T-cell (primary cell): ENCODE data around the gene PHYH. TPM values are rescaled to one million over a fixed set of nuclear protein-coding genes. Genes with fewer than 3 reads are reported as not detected.
A peak's percentile ranks its signal among the peaks of the same experiment; 100 is the strongest.

Source experiments
- ATAC-seq, 4 experiments: fragments of 200-7000 bp in 3 of 4; fragments of 150-1000 bp in 1 of 4; cut with Tn5 transposase; replicated peaks in 1 of 4; 1 replicate in 3 of 4; 2 replicates in 1 of 4; pipeline ENCODE4 v1.10.0; 2021; ENCODE audit warnings: moderate library complexity in 3 of 4, mild to moderate bottlenecking in 2 of 4, moderate number of reproducible peaks in 1 of 4
- CTCF ChIA-PET, 2 donors: fragments of 300-600 bp; sonication (Branson Sonifier 250); formaldehyde crosslinking; loops; one replicate each; lab custom pipeline; 2022; ENCODE audit warnings: antibody characterized with exemption in 2 of 2; lab: Charles Lee
- POLR2A ChIA-PET, 2 donors: fragments of 300-600 bp; sonication (Branson Sonifier 250); formaldehyde crosslinking; loops; one replicate each; lab custom pipeline; 2022; ENCODE audit warnings: antibody characterized with exemption in 2 of 2; lab: Charles Lee
- DNase-seq, 35 experiments: peaks; one replicate each; pipeline versions ENCODE4 v3.0.0 to v3.0.0-alpha.2; 2013 to 2023
- H3K27ac ChIP-seq: one replicate; pipeline ENCODE4 v1.5.1; 2013; ENCODE audit warnings: low read length
- H3K27me3 ChIP-seq, 2 experiments: replicated peaks in 1 of 2; 1 replicate in 1 of 2; 2 replicates in 1 of 2; pipeline versions ENCODE4 v1.6.1 to v1.7.0; 2013; ENCODE audit warnings: low read length in 1 of 2, mixed read lengths in 1 of 2; ENCODE audit not compliant: control insufficient read depth in 2 of 2, insufficient read depth in 2 of 2; ENCODE audit errors: extremely low read depth in 1 of 2
- H3K36me3 ChIP-seq, 2 donors: 1 replicate in 1 of 2; 2 replicates in 1 of 2; pipeline versions ENCODE4 v1.6.1 to v1.7.0; 2013; ENCODE audit warnings: low read length in 1 of 2; ENCODE audit not compliant: control insufficient read depth in 2 of 2, insufficient read depth in 1 of 2; ENCODE audit errors: extremely low read depth in 1 of 2
- H3K4me1 ChIP-seq, 2 experiments: 1 replicate in 1 of 2; 2 replicates in 1 of 2; pipeline versions ENCODE4 v1.6.1 to v1.7.0; 2013; ENCODE audit warnings: low read length in 2 of 2, mixed read lengths in 1 of 2; ENCODE audit not compliant: insufficient read depth in 2 of 2, control insufficient read depth in 1 of 2; ENCODE audit errors: extremely low read depth in 1 of 2
- H3K4me3 ChIP-seq, 2 donors: 1 replicate in 1 of 2; 2 replicates in 1 of 2; pipeline versions ENCODE4 v1.5.1 to v1.7.0; 2013; ENCODE audit warnings: mild to moderate bottlenecking in 2 of 2, low read length in 1 of 2, moderate library complexity in 1 of 2; ENCODE audit not compliant: control insufficient read depth in 1 of 2; ENCODE audit errors: extremely low read depth in 1 of 2
- H3K9me3 ChIP-seq: 2 replicates; pipeline ENCODE4 v1.7.0; 2013
- H3K27ac Mint-ChIP-seq, 2 donors: one replicate each; pipeline ENCODE4 v1.8.0; 2020 to 2021; ENCODE audit warnings: mild to moderate bottlenecking in 2 of 2, mixed read lengths in 2 of 2
- H3K27me3 Mint-ChIP-seq, 2 donors: one replicate each; pipeline ENCODE4 v1.8.0; 2021 to 2022; ENCODE audit warnings: mixed read lengths in 2 of 2
- H3K36me3 Mint-ChIP-seq: one replicate; pipeline ENCODE4 v1.8.0; 2021; ENCODE audit warnings: mixed read lengths
- H3K4me1 Mint-ChIP-seq, 3 donors: one replicate each; pipeline ENCODE4 v1.8.0; 2020 to 2022; ENCODE audit warnings: mixed read lengths in 3 of 3, mild to moderate bottlenecking in 1 of 3
- H3K4me3 Mint-ChIP-seq, 3 donors: one replicate each; pipeline ENCODE4 v1.8.0; 2020 to 2022; ENCODE audit warnings: mild to moderate bottlenecking in 3 of 3, mixed read lengths in 3 of 3, moderate library complexity in 3 of 3
- H3K9me3 Mint-ChIP-seq, 3 donors: one replicate each; pipeline ENCODE4 v1.8.0; 2020 to 2022; ENCODE audit warnings: mixed read lengths in 3 of 3
- WGBS: methylation state at CpG from one replicate; pipeline ENCODE4 v1.1.5; 2013; ENCODE audit warnings: missing lambda C conversion rate; ENCODE audit not compliant: insufficient coverage; 5-methylcytosine and 5-hydroxymethylcytosine counted together
- total RNA-seq, 35 experiments: library from RNA in 6 of 35; stranded (reverse) in 6 of 35; fragments of 120-200 nt in 1 of 35; gene quantifications; one replicate each; pipeline versions ENCODE4 v1.2.1 to v1.2.4 and lab custom pipeline; 2013 to 2026

Gene PHYH
- total RNA-seq, result 10 to 100 TPM in 2 of 5 donors, 1 to 10 TPM in 3; 9.3 to 10.9 (median 9.8) TPM
- total RNA-seq (2013), result 12.8 TPM
- total RNA-seq (lab: John Stamatoyannopoulos, UW), result 3.5 to 20.3 (median 11.3) reads per million in 29 experiments

DNA sequence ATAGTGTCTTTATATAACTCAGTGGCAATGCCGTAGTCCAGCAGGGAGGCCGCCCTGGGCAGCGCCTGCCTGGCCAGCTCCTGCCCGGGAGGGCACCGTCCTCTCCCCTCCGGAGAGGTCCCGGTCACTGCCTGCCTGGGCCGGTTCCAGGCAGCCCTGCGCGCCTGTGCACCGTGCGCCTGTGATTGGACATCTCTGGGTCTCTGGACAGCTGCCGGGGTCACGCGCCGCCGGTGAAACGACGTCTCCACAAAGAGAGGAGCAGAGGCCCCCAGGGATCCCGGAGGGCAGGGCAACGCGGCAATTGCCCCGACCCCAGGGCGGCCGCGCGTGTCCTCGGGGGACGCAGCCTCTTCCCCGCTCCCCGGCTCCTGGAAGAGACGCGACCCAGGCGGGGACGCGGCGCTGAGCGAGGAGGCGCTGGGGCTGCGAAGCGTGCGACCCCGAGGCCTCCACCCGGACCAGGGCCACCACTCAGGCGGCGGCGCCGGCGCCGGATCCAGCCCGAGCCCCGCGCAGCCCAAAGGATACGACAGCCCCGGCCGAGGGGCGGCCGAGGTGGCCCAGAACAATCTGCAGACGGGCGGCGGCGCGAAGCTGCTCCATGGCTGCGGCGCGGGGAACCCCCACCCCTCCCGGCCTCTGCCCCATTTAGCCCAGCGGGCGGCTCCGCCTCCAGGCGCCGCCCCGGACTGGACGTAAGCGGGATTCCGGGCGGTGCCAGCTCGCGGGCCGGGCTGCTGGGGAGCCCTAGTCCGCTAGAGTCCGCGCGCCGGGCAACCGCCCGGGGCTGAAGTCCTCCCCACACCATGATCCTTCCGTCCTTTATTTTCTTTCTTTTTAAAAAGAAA lies at the start of gene PHYH:
TSS of gene PHYH (minus strand) at position 628 of the 851 bp plus-strand sequence. CDS start at position 606, 22 bp downstream.
- Mint-ChIP-seq H3K4me3 (peak within 1 kb of the TSS; percentile 82 to 86 (median 83)), H3K9me3 (no peaks in the 10 kb centered on the region), H3K27me3 (no peaks in the 10 kb centered on the region), H3K27ac (peak within 1 kb of the TSS; percentile 83 to 90), H3K4me1 (peaks cover 22 to 30% (median 29%) of the 10 kb centered on the region in 3 donors), H3K36me3 (peaks cover 4% of the 10 kb centered on the region)
- H3K4me1 ChIP-seq, result peaks cover 6 to 28% of the 10 kb centered on the region in 2 experiments
- ChIA-PET POLR2A (interaction anchor here in 1 of 2 donors (0.6 kb wide), 1 partner anchor 44 kb away, joined by 3 read pairs; no protein-coding TSS in a partner anchor), CTCF (interaction anchor here (0.6 to 1.5 kb wide), 4 partner anchors 50 to 1232 kb away, joined by 3 read pairs; partner anchors contain the start of gene MCM10 (in 1 of the 2))
- H3K4me3 ChIP-seq, result peak within 1 kb of the TSS; percentile 67 to 68
- H3K36me3 ChIP-seq, result no peaks in the 10 kb centered on the region
- 1% methylated on average over 86 of the region's 88 CpGs for WGBS
- H3K27ac ChIP-seq, result peak within 1 kb of the TSS; percentile 90
- peak; percentile 68 to 72 (median 70) for ATAC-seq
- no peaks in the 10 kb centered on the region for H3K9me3 ChIP-seq
- no peaks in the 10 kb centered on the region for H3K27me3 ChIP-seq
- DNase-seq, result peak; percentile 64 to 90 (median 78)

DNA sequence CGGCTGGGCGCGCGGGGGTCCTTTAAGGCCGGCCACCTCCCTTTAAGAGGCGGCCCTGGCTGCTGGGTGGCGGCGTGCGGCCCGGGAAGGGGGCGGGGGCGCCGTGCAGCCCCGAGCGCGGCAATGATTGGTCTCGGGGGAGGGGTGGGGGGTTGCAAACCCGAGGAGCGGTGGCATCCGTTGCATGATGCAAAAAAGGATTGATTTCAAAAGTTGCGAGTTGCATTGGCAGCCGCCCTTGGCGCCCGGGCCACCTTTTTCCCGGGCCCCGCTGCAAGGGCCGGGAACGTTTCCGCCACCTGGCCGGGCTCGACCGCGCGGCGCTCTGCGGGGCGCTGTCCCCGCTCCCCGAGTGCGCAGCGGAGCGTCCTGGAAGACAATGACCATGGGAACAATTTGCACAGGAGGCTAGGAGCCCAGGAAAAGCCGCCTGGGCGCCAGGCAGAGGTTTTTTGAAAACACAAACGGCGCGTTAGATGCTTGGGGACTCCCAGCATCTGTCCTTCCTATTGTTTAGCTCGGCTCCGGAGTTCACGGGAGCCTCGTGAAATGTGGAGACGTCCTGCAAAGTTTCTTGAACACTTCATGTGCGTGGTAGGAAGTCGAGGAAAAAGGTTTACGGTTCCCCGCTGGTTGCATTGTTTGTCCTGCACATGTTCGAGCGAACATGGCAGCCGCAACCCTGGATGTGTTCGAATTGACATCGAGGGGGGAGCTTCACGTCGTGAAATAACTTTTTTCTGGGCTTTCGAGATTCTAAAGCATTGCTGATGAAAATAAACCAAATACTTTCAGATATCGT lies 48.6 kb upstream of the PHYH start, which contains the start of gene SEPHS1:
TSS of gene SEPHS1 (minus strand) at position 78 of the 802 bp plus-strand sequence. CDS start 3,343 bp downstream, outside the sequence.
- peak; percentile 54 to 87 (median 78) for DNase-seq
- H3K27ac ChIP-seq, result peak within 1 kb of the TSS; percentile 66
- H3K36me3 Mint-ChIP-seq, result peaks cover 6% of the 10 kb centered on the region
- peak; percentile 75 to 81 (median 78) for ATAC-seq
- no peaks in the 10 kb centered on the region for H3K9me3 Mint-ChIP-seq
- H3K9me3 ChIP-seq, result no peaks in the 10 kb centered on the region
- H3K4me3 Mint-ChIP-seq, result peak within 1 kb of the TSS; percentile 93 to 96 (median 94)
- peaks cover 20 to 58% of the 10 kb centered on the region in 2 experiments for H3K4me1 ChIP-seq
- H3K27me3 ChIP-seq, result peaks cover 0 to 2% of the 10 kb centered on the region in 2 experiments
- peak within 1 kb of the TSS; percentile 95 to 97 for H3K27ac Mint-ChIP-seq
- CTCF ChIA-PET, result interaction anchor here in 1 of 2 donors (1.2 kb wide), 1 partner anchor 47 kb away, joined by 4 read pairs; no protein-coding TSS in a partner anchor
- WGBS, result under 1% methylated on average over 53 of the region's 65 CpGs
- H3K36me3 ChIP-seq, result peaks cover 0 to 3% of the 10 kb centered on the region in 2 donors
- H3K4me3 ChIP-seq, result peak within 1 kb of the TSS; percentile 82 to 96
- peaks cover 61 to 67% (median 63%) of the 10 kb centered on the region in 3 donors for H3K4me1 Mint-ChIP-seq
- H3K27me3 Mint-ChIP-seq, result peaks cover 0 to 3% of the 10 kb centered on the region in 2 donors
- POLR2A ChIA-PET, result interaction anchor here in 1 of 2 donors (0.6 kb wide), 2 partner anchors 162 to 899 kb away, joined by 3 to 5 read pairs; no protein-coding TSS in a partner anchor

DNA sequence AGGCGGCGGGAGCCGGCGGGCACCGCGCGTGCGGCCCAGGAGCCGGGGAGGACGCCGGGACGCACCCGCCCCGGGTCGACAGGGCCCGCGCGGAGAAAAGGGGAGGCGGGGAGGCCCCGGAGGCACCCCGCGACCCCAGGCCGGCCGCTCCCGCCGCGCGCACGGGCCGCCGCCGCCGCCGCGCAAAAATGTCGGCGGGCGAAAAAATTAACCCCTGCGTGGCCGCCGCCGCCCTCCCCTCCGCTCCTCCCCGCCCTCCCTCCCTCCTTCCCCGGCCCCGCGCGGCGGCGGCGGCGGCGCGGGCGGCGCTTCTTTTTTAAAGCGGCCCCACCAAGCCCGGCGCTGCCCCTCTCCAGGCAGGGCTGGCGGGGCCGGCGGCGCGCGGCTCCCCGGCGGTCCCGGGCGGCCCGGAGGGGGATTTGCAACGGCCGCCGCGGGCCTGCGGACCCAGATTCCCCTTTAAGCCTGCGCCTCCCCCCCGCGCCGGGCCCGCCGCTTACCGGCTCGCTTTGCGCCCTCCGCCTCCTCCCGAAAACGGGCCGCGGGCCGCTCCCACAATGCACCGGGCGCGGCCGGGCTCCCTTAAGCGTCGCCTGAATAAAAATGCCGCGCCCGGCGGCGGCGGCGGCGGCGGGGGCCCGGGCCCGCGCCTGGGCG lies 47.8 kb upstream of the PHYH start:
- CTCF ChIA-PET, result no interaction called here
- Mint-ChIP-seq H3K9me3 (no peaks in the 10 kb centered on the region), H3K4me1 (peaks cover 54 to 69% (median 64%) of the 10 kb centered on the region in 3 donors), H3K4me3 (peak overlapping the region; percentile 46 to 94 (median 67)), H3K27me3 (no peaks in the 10 kb centered on the region), H3K27ac (no peak overlapping the region), H3K36me3 (peaks cover 6% of the 10 kb centered on the region)
- Histone ChIP-seq H3K4me3 (peak overlapping the region in 1 of 2 donors; percentile 45), H3K9me3 (no peaks in the 10 kb centered on the region), H3K27ac (no peak overlapping the region), H3K36me3 (peaks cover 0 to 3% of the 10 kb centered on the region in 2 donors), H3K27me3 (no peaks in the 10 kb centered on the region), H3K4me1 (peaks cover 20 to 58% of the 10 kb centered on the region in 2 experiments)
- peak; percentile 55 to 85 (median 71) for DNase-seq
- POLR2A ChIA-PET, result no interaction called here
- peak; percentile 66 to 70 (median 68) for ATAC-seq
- WGBS, result 0% methylated on average over 62 of the region's 109 CpGs

DNA sequence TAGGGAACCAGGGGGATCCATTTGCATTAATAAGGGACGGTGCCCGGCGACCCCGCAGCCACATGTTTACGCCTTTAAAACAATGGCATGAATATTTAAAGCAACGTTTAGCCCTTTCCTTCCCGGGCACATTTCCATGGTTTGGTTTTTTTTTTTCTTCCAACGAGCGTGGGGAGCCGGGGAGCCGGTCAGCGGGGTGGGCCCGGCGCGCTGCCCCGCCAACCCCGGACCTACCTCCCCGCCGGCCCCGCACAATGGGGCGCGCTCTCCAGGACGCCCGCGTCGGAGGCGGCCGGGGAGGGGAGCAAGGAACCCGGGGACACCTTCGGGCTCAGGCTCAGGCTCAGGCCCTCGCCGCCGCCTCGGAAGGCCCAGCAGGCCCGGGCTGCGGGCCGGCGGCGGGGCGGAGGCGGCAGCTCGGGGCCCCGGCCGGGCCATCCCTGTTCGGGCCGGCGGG lies 47.2 kb upstream of the PHYH start:
- Histone ChIP-seq H3K9me3 (no peaks in the 10 kb centered on the region), H3K27ac (peak overlapping the region; percentile 66), H3K27me3 (no peaks in the 10 kb centered on the region), H3K4me1 (peaks cover 18 to 55% of the 10 kb centered on the region in 2 experiments), H3K36me3 (peaks cover 0 to 3% of the 10 kb centered on the region in 2 donors), H3K4me3 (peak overlapping the region; percentile 45 to 60)
- ATAC-seq (peak in 3 of 4 experiments; percentile 14 to 24 (median 20)), DNase-seq (peak in 11 of 35 experiments; percentile 14 to 42 (median 20))
- Mint-ChIP-seq H3K27me3 (no peaks in the 10 kb centered on the region), H3K4me3 (peak overlapping the region; percentile 74 to 82 (median 79)), H3K9me3 (no peaks in the 10 kb centered on the region), H3K36me3 (peaks cover 6% of the 10 kb centered on the region), H3K4me1 (peaks cover 48 to 64% (median 59%) of the 10 kb centered on the region in 3 donors), H3K27ac (peak overlapping the region; percentile 84 to 88)
- under 1% methylated on average over 42 of the region's 47 CpGs for WGBS
- ChIA-PET CTCF (no interaction called here), POLR2A (no interaction called here)

DNA sequence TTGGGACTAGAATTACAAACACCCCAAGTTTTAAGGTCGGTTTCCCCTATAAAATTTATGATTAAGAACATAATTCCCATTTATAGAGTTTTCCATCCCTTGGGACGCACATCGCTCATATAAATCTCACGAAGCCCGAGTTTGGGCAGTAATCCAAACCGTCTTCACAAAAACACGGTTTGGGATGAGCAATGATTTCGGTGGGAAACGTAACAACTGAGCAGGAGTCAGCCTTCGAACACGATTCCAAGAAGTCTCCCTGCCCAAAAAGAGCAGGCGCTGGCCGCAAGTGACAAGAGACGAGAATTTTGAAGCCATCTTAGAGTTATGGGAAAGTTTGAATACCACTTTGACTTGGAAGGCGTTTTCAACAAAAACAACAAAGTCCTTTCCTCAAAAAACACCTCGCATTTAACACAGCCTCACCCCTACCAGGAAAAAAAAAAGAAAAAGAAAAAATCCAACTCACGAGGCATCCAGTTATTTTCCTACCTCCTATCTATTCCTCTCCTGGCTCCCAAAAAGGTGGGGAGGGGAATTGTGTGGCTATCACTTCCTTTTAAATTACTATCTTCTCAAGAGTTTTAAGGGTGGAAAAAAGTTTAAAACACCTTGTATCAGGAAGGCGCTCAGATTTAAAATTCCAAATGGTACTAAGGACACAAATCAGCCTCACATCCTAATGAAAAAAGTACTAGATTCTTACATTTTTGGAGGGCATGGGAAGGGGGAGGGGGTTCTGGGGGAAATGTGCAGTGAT lies 46.6 kb upstream of the PHYH start:
- Histone ChIP-seq H3K27ac (peak overlapping the region; percentile 66), H3K27me3 (no peaks in the 10 kb centered on the region), H3K4me3 (peak overlapping the region; percentile 45 to 60), H3K4me1 (peaks cover 13 to 52% of the 10 kb centered on the region in 2 experiments), H3K36me3 (peaks cover 0 to 3% of the 10 kb centered on the region in 2 donors), H3K9me3 (no peaks in the 10 kb centered on the region)
- ChIA-PET POLR2A (no interaction called here), CTCF (no interaction called here)
- Mint-ChIP-seq H3K9me3 (no peaks in the 10 kb centered on the region), H3K36me3 (peaks cover 6% of the 10 kb centered on the region), H3K27ac (peak overlapping the region; percentile 84 to 88), H3K27me3 (no peaks in the 10 kb centered on the region), H3K4me3 (peak overlapping the region; percentile 74 to 82 (median 79)), H3K4me1 (peaks cover 42 to 58% (median 53%) of the 10 kb centered on the region in 3 donors)
- no peak for DNase-seq
- WGBS, result 80% methylated on average over 9 of the region's 18 CpGs
- ATAC-seq, result no peak
